SK-MEL-5 (cell line): ENCODE results near the gene GLYATL1. TPM values are rescaled to one million over a fixed set of nuclear protein-coding genes. Genes with fewer than 3 reads are reported as not detected.
"Not testable (repeated sequence)": the region's sequence is repeated elsewhere in the genome, so short reads cannot be mapped to it uniquely, and the experiment has no call there.

ENCODE experiments used
- DNase-seq: peaks from one replicate; pipeline ENCODE4 v3.0.0-alpha.2; 2016; ENCODE audit warnings: low read depth, low spot score
- in situ Hi-C: cut with HindIII; loops from 2 replicates; pipeline ENCODE4 v1.10.0; 2016; ENCODE audit warnings: low sequenced_read_pairs, high pct_unique_total_duplicates, low pct_unique_long_range_greater_than_20kb
- total RNA-seq: library from RNA; depleted of rRNA; stranded (reverse); fragments of >200 nt; shearing (Covaris generic); gene quantifications from 2 replicates; pipeline ENCODE4 v1.2.3, GENCODE V29; 2014; rRNA removed

The GLYATL1 gene
- total RNA-seq, 1 experiment from 2014 or later, result not detected

GRCh38 chr11:58965246-58965985 lies 26.1 kb downstream of the GLYATL1 start:
- DNase-seq, result no peak

GRCh38 chr11:58968251-58968711 lies 29.0 kb downstream of the GLYATL1 start:
- in situ Hi-C loops, result no loop called here
- DNase-seq, result no peak

More at GRCh38 chr11:58965246-58965985, 26.1 kb downstream of the GLYATL1 start:
- in situ Hi-C loops, result no loop called here

GRCh38 chr11:58977470-58977869 lies 38.2 kb downstream of the GLYATL1 start:
- in situ Hi-C loops, result no loop called here
- no peak for DNase-seq

GRCh38 chr11:58979222-58979621 lies 39.9 kb downstream of the GLYATL1 start:
- DNase-seq, result no peak
- in situ Hi-C loops, result no loop called here

- no peak for DNase-seq
- in situ Hi-C loops, result no loop called here
Measured at GRCh38 chr11:58980159-58980843, 41.0 kb downstream of the GLYATL1 start.

GRCh38 chr11:58992489-58992888 lies 53.2 kb downstream of the GLYATL1 start:
- in situ Hi-C loops, result no loop called here

GRCh38 chr11:58994171-58994570 lies 54.9 kb downstream of the GLYATL1 start:
- in situ Hi-C loops, result no loop called here
- DNase-seq, result no peak

More at GRCh38 chr11:58992489-58992888, 53.2 kb downstream of the GLYATL1 start:
- no peak for DNase-seq

- in situ Hi-C loops, result no loop called here
- DNase-seq, result no peak
Measured at GRCh38 chr11:58998480-58999290, 59.4 kb downstream of the GLYATL1 start.

- no peak for DNase-seq
- in situ Hi-C loops, result no loop called here
Measured at GRCh38 chr11:58999291-58999680, 60.0 kb downstream of the GLYATL1 start.

- in situ Hi-C loops, result no loop called here
- DNase-seq, result no peak
Measured at GRCh38 chr11:59000003-59000402, 60.7 kb downstream of the GLYATL1 start.

GRCh38 chr11:59002006-59002405 lies 62.7 kb downstream of the GLYATL1 start:
- DNase-seq, in situ Hi-C loops: not testable (repeated sequence)

Other genes starting within 250 kb of the GLYATL1 start
- gene GLYAT, start 207.5 kb upstream of the GLYATL1 start, total RNA-seq, result not detected in 2 replicates
- not detected in 2 replicates for gene GLYATL2, start 94.8 kb upstream of the GLYATL1 start, total RNA-seq
- not detected in 2 replicates for gene GLYATL1B, start 146.8 kb downstream of the GLYATL1 start, total RNA-seq
- gene FAM111B, start 167.7 kb downstream of the GLYATL1 start, total RNA-seq, result 6.8 and 7.2 TPM in 2 replicates
- gene FAM111A, start 203.4 kb downstream of the GLYATL1 start, total RNA-seq, result 30.6 and 31.1 TPM in 2 replicates
- gene DTX4, start 232.6 kb downstream of the GLYATL1 start, total RNA-seq, result 0.67 and 0.95 TPM in 2 replicates